Measurements from ENCODE around the gene MYL11.

Gene MYL11

GRCh38 chr16:30377050-30377811, 2.6 kb downstream of the MYL11 start:
- ATAC-seq = no peak
- TF ChIP-seq CSRNP3 (CRISPR knock-in tag; IDR thresholded peaks at IDR 0.05) = no peak
- TF ChIP-seq BACH2 (CRISPR knock-in tag; IDR thresholded peaks at IDR 0.05; ENCODE audit: borderline replicate concordance) = no peak
- TF ChIP-seq TSHZ2 (CRISPR knock-in tag; IDR thresholded peaks at IDR 0.05) = no peak
- TF ChIP-seq ISL1 (CRISPR knock-in tag; IDR thresholded peaks at IDR 0.05) = no peak
- no peak for TF ChIP-seq CSDC2 (CRISPR knock-in tag; IDR thresholded peaks at IDR 0.05)
- TF ChIP-seq CREB5 (CRISPR knock-in tag; IDR thresholded peaks at IDR 0.05; ENCODE audit: low read depth) = no peak
- TF ChIP-seq ESRRG (CRISPR knock-in tag; IDR thresholded peaks at IDR 0.05) = no peak
- TF ChIP-seq ZNF70 (CRISPR knock-in tag; IDR thresholded peaks at IDR 0.05) = no peak
- no peak for TF ChIP-seq ZFP3 (CRISPR knock-in tag; IDR thresholded peaks at IDR 0.05)
- no peak for TF ChIP-seq TCF4 (CRISPR knock-in tag; IDR thresholded peaks at IDR 0.05; ENCODE audit: borderline replicate concordance)
- TF ChIP-seq PPARA (CRISPR knock-in tag; IDR thresholded peaks at IDR 0.05; ENCODE audit: borderline replicate concordance) = no peak
- no peak for TF ChIP-seq POU6F1 (CRISPR knock-in tag; IDR thresholded peaks at IDR 0.05; ENCODE audit: borderline replicate concordance, low read depth)
- no peak for TF ChIP-seq SNAI2 (CRISPR knock-in tag; IDR thresholded peaks at IDR 0.05)
- no peak for TF ChIP-seq ZC3H10 (CRISPR knock-in tag; IDR thresholded peaks at IDR 0.05)
- TF ChIP-seq ZNF565 (CRISPR knock-in tag; conservative IDR thresholded peaks at IDR 0.05; ENCODE audit: low read depth) = no peak
- no peak for TF ChIP-seq OSR1 (CRISPR knock-in tag; IDR thresholded peaks at IDR 0.05)
- TF ChIP-seq ZFP30 (CRISPR knock-in tag; IDR thresholded peaks at IDR 0.05) = no peak

GRCh38 chr16:30377812-30378235, 3.2 kb downstream of the MYL11 start:
- no peak for TF ChIP-seq ZFP30 (CRISPR knock-in tag; IDR thresholded peaks at IDR 0.05)
- TF ChIP-seq PATZ1 (CRISPR knock-in tag; IDR thresholded peaks at IDR 0.05; ENCODE audit: borderline replicate concordance) = 0 out of 2 replicates have a peak, but pooled peaks have one; percentile 9
- no peak for TF ChIP-seq ARNTL (CRISPR knock-in tag; IDR thresholded peaks at IDR 0.05; ENCODE audit: borderline replicate concordance, low read depth)
- TF ChIP-seq GLIS3 (CRISPR knock-in tag; IDR thresholded peaks at IDR 0.05) = 0 out of 2 replicates have a peak, but pooled peaks have one; percentile 26
- TF ChIP-seq TCF4 (CRISPR knock-in tag; IDR thresholded peaks at IDR 0.05; ENCODE audit: borderline replicate concordance) = no peak
- TF ChIP-seq PPARA (CRISPR knock-in tag; IDR thresholded peaks at IDR 0.05; ENCODE audit: borderline replicate concordance) = no peak
- TF ChIP-seq ZNF8 (CRISPR knock-in tag; IDR thresholded peaks at IDR 0.05) = peak; percentile 13; the same call in 1 of the 2 replicates
- TF ChIP-seq OSR1 (CRISPR knock-in tag; IDR thresholded peaks at IDR 0.05) = no peak
- no peak for TF ChIP-seq RARB (CRISPR knock-in tag; IDR thresholded peaks at IDR 0.05)
- no peak for TF ChIP-seq CSRNP3 (CRISPR knock-in tag; IDR thresholded peaks at IDR 0.05)
- peak; percentile 63; the same call in 1 of the 2 replicates for TF ChIP-seq CSDC2 (CRISPR knock-in tag; IDR thresholded peaks at IDR 0.05)
- peak; percentile 62 for ATAC-seq
